ENCODE measurements around the gene HOXD11. TPM values are rescaled to one million over a fixed set of nuclear protein-coding genes. Genes with fewer than 3 reads are reported as not detected.

HOXD11 gene
- total RNA-seq, 4 donors from 2014 or later, result 0.88 to 34.6 (median 8.6) TPM; not detected in 1

- intact Hi-C loops (cut with DNase I; ENCODE audit: low total_unique reads), result no loop called here
- no peaks in the 10 kb centered on the region for H3K36me3 ChIP-seq
- H3K4me3 ChIP-seq, result no peak overlapping the region
- peaks cover 65 to 93% of the 10 kb centered on the region in 2 donors for H3K27me3 ChIP-seq
- H3K9me3 ChIP-seq, result no peaks in the 10 kb centered on the region
- no peak overlapping the region for H3K27ac ChIP-seq
- no peak for DNase-seq
- H3K4me1 ChIP-seq, result peaks cover 0 to 21% of the 10 kb centered on the region in 2 donors
- TF ChIP-seq POLR2A (IDR thresholded peaks at IDR 0.05), result no peak
- TF ChIP-seq CTCF (IDR thresholded peaks at IDR 0.05), result no peak
These were observed 12.7 kb upstream of the HOXD11 start for GRCh38 chr2:176094349-176094748.

GRCh38 chr2:176095421-176095820 lies 11.7 kb upstream of the HOXD11 start:
- DNase-seq, result no peak
- H3K27me3 ChIP-seq, result peaks cover 64 to 92% of the 10 kb centered on the region in 2 donors
- no peak overlapping the region for H3K4me3 ChIP-seq
- intact Hi-C loops (cut with DNase I; ENCODE audit: low total_unique reads), result no loop called here
- no peak overlapping the region for H3K27ac ChIP-seq
- no peaks in the 10 kb centered on the region for H3K36me3 ChIP-seq
- no peaks in the 10 kb centered on the region for H3K9me3 ChIP-seq
- peaks cover 0 to 28% of the 10 kb centered on the region in 2 donors for H3K4me1 ChIP-seq
- TF ChIP-seq POLR2A (IDR thresholded peaks at IDR 0.05), result no peak

GRCh38 chr2:176096243-176096985 lies 10.7 kb upstream of the HOXD11 start:
- no peak for DNase-seq
- H3K27me3 ChIP-seq, result peaks cover 61 to 85% of the 10 kb centered on the region in 2 donors
- H3K9me3 ChIP-seq, result no peaks in the 10 kb centered on the region
- H3K4me3 ChIP-seq, result no peak overlapping the region
- no peak for TF ChIP-seq CTCF (IDR thresholded peaks at IDR 0.05)
- no peak for TF ChIP-seq POLR2A (IDR thresholded peaks at IDR 0.05)
- intact Hi-C loops (cut with DNase I; ENCODE audit: low total_unique reads), result no loop called here
- no peak overlapping the region for H3K27ac ChIP-seq
- H3K36me3 ChIP-seq, result no peaks in the 10 kb centered on the region
- peaks cover 0 to 28% of the 10 kb centered on the region in 2 donors for H3K4me1 ChIP-seq

GRCh38 chr2:176096986-176097819 lies 9.9 kb upstream of the HOXD11 start:
- no peak for TF ChIP-seq POLR2A (IDR thresholded peaks at IDR 0.05)
- peak; percentile 75 to 84 (median 80) for TF ChIP-seq CTCF (IDR thresholded peaks at IDR 0.05)
- Histone ChIP-seq H3K27ac (no peak overlapping the region), H3K4me1 (peaks cover 0 to 28% of the 10 kb centered on the region in 2 donors), H3K9me3 (no peaks in the 10 kb centered on the region), H3K27me3 (peaks cover 54 to 78% of the 10 kb centered on the region in 2 donors), H3K36me3 (no peaks in the 10 kb centered on the region), H3K4me3 (peak overlapping the region in 1 of 2 donors; percentile 24)
- intact Hi-C loops (cut with DNase I; ENCODE audit: low total_unique reads), result no loop called here
- peak; percentile 60 to 65 for DNase-seq

- Histone ChIP-seq H3K4me1 (peaks cover 0 to 21% of the 10 kb centered on the region in 2 donors), H3K36me3 (no peaks in the 10 kb centered on the region), H3K27me3 (peaks cover 49 to 77% of the 10 kb centered on the region in 2 donors), H3K4me3 (no peak overlapping the region), H3K27ac (no peak overlapping the region), H3K9me3 (no peaks in the 10 kb centered on the region)
- intact Hi-C loops (cut with DNase I; ENCODE audit: low total_unique reads), result no loop called here
- no peak for TF ChIP-seq POLR2A (IDR thresholded peaks at IDR 0.05)
- TF ChIP-seq CTCF (IDR thresholded peaks at IDR 0.05), result no peak
- DNase-seq, result no peak
These were observed 9.2 kb upstream of the HOXD11 start for GRCh38 chr2:176097820-176098365.
